HG02623 (cell line): ENCODE results near the gene VPS4A.
"Not testable (repeated sequence)": the region's sequence is repeated elsewhere in the genome, so short reads cannot be mapped to it uniquely, and the experiment has no call there.

Experiments
- ATAC-seq: cut with Tn5 transposase; IDR thresholded peaks from one replicate; pipeline ENCODE4 v1.9.1; 2021; ENCODE audit warnings: moderate library complexity; ENCODE audit not compliant: unreplicated experiment

Gene VPS4A

GRCh38 chr16:69310653-69311532, at the start of gene VPS4A:
Gene VPS4A, plus strand, starts transcription at chr16:69311350. Its CDS starts 162 bp downstream, at chr16:69311512.
- peak; percentile 92 for ATAC-seq

- no peak for ATAC-seq
These were observed 44.7 kb upstream of the VPS4A start for GRCh38 chr16:69266334-69267063.

- no peak for ATAC-seq
These were observed 43.5 kb upstream of the VPS4A start for GRCh38 chr16:69267633-69268032.

- ATAC-seq, result no peak
These were observed 40.8 kb upstream of the VPS4A start for GRCh38 chr16:69270395-69270794.

GRCh38 chr16:69270831-69271230, 40.3 kb upstream of the VPS4A start:
- no peak for ATAC-seq

GRCh38 chr16:69273009-69273408, 38.1 kb upstream of the VPS4A start:
- ATAC-seq, result no peak

DNA sequence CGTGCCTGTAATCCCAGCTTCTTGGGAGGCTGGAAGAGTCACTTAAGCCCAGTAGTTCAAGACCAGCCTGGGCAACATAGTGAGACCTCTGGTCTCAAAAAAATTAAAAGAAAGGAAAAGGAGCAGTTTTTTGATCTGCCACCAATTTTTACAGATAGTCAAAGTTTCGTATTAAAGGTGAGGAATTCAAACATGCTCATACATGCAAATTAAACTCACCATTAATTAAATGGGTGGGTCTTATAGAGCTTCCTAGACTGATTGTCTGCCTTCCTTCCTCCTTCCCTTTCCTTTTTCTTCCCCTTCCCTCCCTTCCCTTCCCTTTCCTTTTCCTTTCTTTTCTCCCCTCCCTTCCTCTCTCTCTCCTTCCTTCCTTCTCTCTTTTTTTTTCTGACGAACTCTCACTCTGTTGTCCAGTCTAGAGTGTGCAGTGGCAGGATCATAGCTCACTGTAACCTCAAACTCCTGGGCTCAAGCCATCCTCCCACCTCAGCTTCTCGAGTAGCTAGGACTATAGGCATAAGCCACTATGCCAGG, 36.4 kb upstream of the VPS4A start:
- no peak for ATAC-seq

- no peak for ATAC-seq
These were observed 34.7 kb upstream of the VPS4A start for GRCh38 chr16:69276148-69277115.

DNA sequence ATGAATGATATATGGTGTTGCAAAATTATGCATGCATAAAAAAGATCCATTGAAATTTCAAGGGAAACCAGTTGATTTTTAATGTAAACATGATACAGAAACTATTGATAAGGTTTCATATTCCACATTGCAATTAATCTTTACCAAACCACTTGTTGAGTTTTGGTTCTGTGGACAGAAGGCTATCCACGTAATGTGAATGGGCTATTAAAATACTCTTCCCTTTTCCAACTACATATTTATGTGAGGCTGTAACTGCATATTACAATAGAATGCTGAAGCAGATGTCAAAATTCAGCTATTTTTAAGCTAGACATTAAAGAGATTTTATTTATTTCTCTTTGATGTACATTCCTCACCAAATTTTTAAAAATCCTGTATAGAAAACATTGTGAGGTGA, 33.7 kb upstream of the VPS4A start:
- no peak for ATAC-seq

- no peak for ATAC-seq
These were observed 27.3 kb upstream of the VPS4A start for GRCh38 chr16:69283851-69284250.

GRCh38 chr16:69285240-69285639, 25.9 kb upstream of the VPS4A start:
- no peak for ATAC-seq

DNA sequence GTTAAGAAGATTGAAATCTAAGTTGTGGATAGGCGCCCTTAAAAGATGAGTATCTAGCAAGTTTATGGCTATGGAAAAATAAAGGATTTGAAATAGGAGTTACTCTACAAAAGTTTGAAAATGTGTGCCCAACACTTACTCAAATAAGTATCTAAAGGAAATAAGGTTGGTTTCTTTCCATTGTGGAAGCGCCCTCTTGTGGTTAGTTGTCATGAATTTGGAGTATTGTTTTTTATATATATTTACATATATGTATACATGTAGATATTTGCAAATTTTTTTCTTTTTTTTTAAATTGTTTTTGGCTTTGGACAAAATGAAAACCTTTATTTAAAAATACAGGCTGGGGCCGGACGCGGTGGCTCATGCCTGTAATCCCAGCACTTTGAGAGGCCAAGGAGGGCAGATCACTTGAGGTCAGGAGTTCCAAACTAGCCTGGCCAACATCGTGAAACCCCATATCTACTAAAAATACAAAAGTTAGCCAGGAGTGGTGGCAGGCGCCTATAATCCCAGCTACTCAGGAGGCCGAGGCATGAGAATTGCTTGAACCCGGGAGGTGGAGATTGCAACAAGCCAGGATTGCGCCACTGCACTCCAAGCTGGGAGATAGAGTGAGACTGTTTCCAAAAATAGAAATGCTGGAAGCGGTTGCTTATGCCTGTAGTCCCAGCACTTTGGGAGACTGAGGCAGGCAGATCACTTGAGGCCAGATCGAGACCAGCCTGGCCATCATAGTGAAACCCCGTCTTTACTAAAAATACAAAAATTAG, 24.0 kb upstream of the VPS4A start:
- ATAC-seq, result no peak

DNA sequence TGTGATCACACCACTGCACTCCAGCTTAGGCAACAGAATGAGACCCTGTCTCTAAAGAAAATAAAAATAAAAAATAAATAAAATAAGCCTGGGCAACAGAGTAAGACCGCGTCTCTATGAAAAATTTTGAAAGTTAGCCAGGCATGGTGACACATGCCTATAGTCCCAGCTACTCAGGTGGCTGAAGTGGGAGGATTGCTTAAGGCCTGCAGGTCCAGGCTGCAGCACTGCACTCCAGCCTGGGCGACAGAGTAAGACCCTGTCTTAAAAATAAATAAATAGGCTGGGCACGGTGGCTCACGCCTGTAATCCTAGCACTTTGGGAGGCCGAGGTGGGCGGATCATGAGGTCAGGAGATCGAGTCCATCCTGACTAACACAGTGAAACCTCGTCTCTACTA, 19.5 kb upstream of the VPS4A start:
- not testable (repeated sequence) for ATAC-seq

- no peak for ATAC-seq
These were observed 17.7 kb upstream of the VPS4A start for GRCh38 chr16:69293401-69293800.

DNA sequence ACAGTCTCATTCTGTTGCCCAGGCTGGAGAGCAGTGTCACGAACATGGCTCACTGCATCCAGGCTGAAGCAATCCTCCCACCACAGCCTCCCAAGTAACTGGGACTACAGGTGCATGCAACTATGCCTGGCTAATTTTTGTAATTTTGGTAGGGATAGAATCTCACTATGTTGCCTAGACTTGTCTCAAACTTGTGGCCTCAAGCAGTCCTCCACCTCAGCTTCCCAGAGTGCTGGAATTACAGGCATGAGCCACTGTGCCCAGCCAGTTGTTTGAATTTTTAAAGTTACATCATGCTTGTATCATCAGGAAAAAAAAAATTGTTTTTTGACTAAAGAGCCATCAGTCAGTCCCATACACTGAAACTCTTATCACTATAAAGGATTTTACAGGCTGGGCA, 17.1 kb upstream of the VPS4A start:
- ATAC-seq, result no peak

GRCh38 chr16:69296771-69297170, 14.4 kb upstream of the VPS4A start:
- ATAC-seq, result not testable (repeated sequence)

DNA sequence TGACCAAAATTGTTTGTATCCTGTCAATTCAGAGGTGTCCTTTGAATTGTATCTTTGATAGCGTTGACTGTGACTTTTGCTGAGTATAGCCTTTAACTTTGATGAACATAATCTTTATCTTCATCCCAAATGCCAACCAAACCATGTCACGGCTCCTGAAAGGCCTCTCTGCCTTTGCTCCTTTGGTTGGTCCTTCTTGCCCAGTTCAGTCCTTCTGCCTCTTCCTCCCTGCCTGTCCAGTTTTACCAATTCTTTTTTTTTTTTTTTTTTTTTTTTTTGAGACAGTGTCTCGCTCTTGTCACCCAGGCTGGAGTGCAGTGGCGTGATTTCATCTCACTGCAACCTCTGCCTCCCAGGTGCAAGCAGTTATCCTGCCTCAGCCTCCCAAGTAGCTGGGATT, 12.9 kb upstream of the VPS4A start:
- ATAC-seq, result no peak

DNA sequence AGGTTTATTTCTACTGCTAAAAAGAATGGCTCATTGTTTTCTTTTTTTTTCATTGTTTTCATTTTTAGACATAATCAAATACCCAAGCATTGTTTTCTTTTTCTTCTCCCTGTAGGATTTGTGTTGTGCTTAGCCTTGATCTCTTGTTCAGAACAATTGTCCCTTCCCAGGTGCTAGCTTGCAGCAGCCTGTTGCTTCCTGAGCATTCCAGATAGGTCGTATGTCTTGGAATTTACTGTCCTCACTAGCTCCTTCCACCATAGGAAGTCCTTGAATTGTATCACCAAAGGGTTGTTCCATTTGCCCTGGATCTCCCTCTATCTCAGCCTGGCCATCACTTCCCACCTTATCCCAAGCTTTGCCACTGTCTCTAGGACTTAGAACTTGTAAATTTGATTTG, 10.0 kb upstream of the VPS4A start:
- ATAC-seq, result no peak

GRCh38 chr16:69301861-69302260, 9.3 kb upstream of the VPS4A start:
- no peak for ATAC-seq

DNA sequence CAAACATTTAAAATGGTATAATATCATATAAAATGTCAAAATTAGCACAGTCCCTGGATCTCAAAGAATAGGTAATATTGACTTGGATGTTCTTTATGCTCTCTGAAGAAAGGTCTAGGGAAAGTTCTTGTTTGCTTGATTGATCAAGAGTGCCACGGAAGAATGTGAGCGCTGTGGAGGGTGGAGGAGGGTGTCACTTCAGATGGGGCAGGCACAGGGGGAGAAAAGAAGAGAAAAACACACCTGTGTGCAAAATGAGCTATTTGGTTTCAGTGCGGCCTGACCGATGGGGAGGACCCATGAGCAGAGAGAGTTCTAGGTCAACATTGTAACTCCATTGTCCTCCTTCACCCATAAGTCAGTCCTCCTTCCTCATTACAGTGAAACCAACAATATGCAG, 8.8 kb upstream of the VPS4A start:
- no peak for ATAC-seq
